MG63 (cell line): ENCODE results near the gene AMIGO1. TPM values are rescaled to one million over a fixed set of nuclear protein-coding genes. Genes with fewer than 3 reads are reported as not detected.

Experiments
- DNase-seq: peaks from one replicate; pipeline ENCODE4 v3.0.0-alpha.2; 2020
- H3K27me3 ChIP-seq: fragments of 250-450 bp; sonication (Bioruptor Pico); 2 replicates; pipeline ENCODE4 v1.5.1; 2020; ENCODE audit warnings: mild to moderate bottlenecking, moderate library complexity
- H3K36me3 ChIP-seq: fragments of 250-450 bp; sonication (Bioruptor Pico); 2 replicates; pipeline ENCODE4 v1.5.1; 2020; ENCODE audit warnings: mild to moderate bottlenecking, moderate library complexity
- H3K4me3 ChIP-seq: fragments of 250-450 bp; sonication (Bioruptor Pico); 2 replicates; pipeline ENCODE4 v1.5.1; 2020; ENCODE audit warnings: mild to moderate bottlenecking, moderate library complexity
- H3K9me3 ChIP-seq: fragments of 250-450 bp; sonication (Bioruptor Pico); 2 replicates; pipeline ENCODE4 v1.5.1; 2020; ENCODE audit warnings: mild to moderate bottlenecking, moderate library complexity
- total RNA-seq: library from RNA; depleted of rRNA; stranded (reverse); fragments of >200 nt; shearing (Covaris generic); gene quantifications from 2 replicates; pipeline ENCODE4 v1.2.3, GENCODE V29; 2014; ENCODE audit warnings: low replicate concordance

AMIGO1 gene
- total RNA-seq, 1 experiment from 2014 or later: 1.3 TPM

- Histone ChIP-seq H3K4me3 (no peak overlapping the region), H3K9me3 (no peaks in the 10 kb centered on the region), H3K36me3 (no peaks in the 10 kb centered on the region), H3K27me3 (peaks cover 4% of the 10 kb centered on the region)
- DNase-seq: no peak
Observed at GRCh38 chr1:109537450-109538178, 28.1 kb upstream of the AMIGO1 start.

- DNase-seq: no peak
- Histone ChIP-seq H3K4me3 (no peak overlapping the region), H3K36me3 (no peaks in the 10 kb centered on the region), H3K9me3 (no peaks in the 10 kb centered on the region), H3K27me3 (no peaks in the 10 kb centered on the region; the same call in 1 of the 2 replicates)
Observed at GRCh38 chr1:109535971-109536491, 26.5 kb upstream of the AMIGO1 start.

- DNase-seq: no peak
- Histone ChIP-seq H3K36me3 (no peaks in the 10 kb centered on the region), H3K4me3 (no peak overlapping the region), H3K9me3 (no peaks in the 10 kb centered on the region), H3K27me3 (no peaks in the 10 kb centered on the region)
Observed at GRCh38 chr1:109535481-109535880, 26.0 kb upstream of the AMIGO1 start.

- Histone ChIP-seq H3K4me3 (no peak overlapping the region), H3K9me3 (no peaks in the 10 kb centered on the region), H3K36me3 (no peaks in the 10 kb centered on the region), H3K27me3 (no peaks in the 10 kb centered on the region)
- DNase-seq: no peak
Observed at GRCh38 chr1:109534307-109534858, 24.9 kb upstream of the AMIGO1 start.

GRCh38 chr1:109532365-109533136, 23.0 kb upstream of the AMIGO1 start:
- H3K36me3 ChIP-seq: no peaks in the 10 kb centered on the region
- no peaks in the 10 kb centered on the region for H3K9me3 ChIP-seq
- no peaks in the 10 kb centered on the region for H3K27me3 ChIP-seq
- H3K4me3 ChIP-seq: no peak overlapping the region
- DNase-seq: peak; percentile 81

GRCh38 chr1:109531826-109532364, 22.4 kb upstream of the AMIGO1 start:
- DNase-seq: no peak
- Histone ChIP-seq H3K9me3 (no peaks in the 10 kb centered on the region), H3K4me3 (no peak overlapping the region), H3K27me3 (no peaks in the 10 kb centered on the region), H3K36me3 (no peaks in the 10 kb centered on the region)

- DNase-seq: no peak
- Histone ChIP-seq H3K36me3 (no peaks in the 10 kb centered on the region), H3K27me3 (no peaks in the 10 kb centered on the region), H3K4me3 (no peak overlapping the region), H3K9me3 (no peaks in the 10 kb centered on the region)
Observed at GRCh38 chr1:109531380-109531779, 21.9 kb upstream of the AMIGO1 start.

GRCh38 chr1:109530457-109531087, 21.0 kb upstream of the AMIGO1 start:
- no peak for DNase-seq
- no peaks in the 10 kb centered on the region for H3K9me3 ChIP-seq
- H3K27me3 ChIP-seq: no peaks in the 10 kb centered on the region
- H3K4me3 ChIP-seq: no peak overlapping the region
- H3K36me3 ChIP-seq: no peaks in the 10 kb centered on the region

- DNase-seq: no peak
Observed at GRCh38 chr1:109529881-109530456, 20.4 kb upstream of the AMIGO1 start.

GRCh38 chr1:109528712-109529111, 19.2 kb upstream of the AMIGO1 start:
- H3K9me3 ChIP-seq: no peaks in the 10 kb centered on the region
- H3K27me3 ChIP-seq: no peaks in the 10 kb centered on the region
- DNase-seq: no peak
- no peaks in the 10 kb centered on the region for H3K36me3 ChIP-seq
- no peak overlapping the region for H3K4me3 ChIP-seq

More at GRCh38 chr1:109529881-109530456, 20.4 kb upstream of the AMIGO1 start:
- Histone ChIP-seq H3K4me3 (no peak overlapping the region), H3K36me3 (no peaks in the 10 kb centered on the region), H3K9me3 (no peaks in the 10 kb centered on the region), H3K27me3 (no peaks in the 10 kb centered on the region)

GRCh38 chr1:109527846-109528695, 18.5 kb upstream of the AMIGO1 start:
- H3K36me3 ChIP-seq: no peaks in the 10 kb centered on the region
- DNase-seq: no peak
- H3K4me3 ChIP-seq: no peak overlapping the region
- no peaks in the 10 kb centered on the region for H3K9me3 ChIP-seq
- peaks cover 1% of the 10 kb centered on the region for H3K27me3 ChIP-seq

- DNase-seq: no peak
- peaks cover 10% of the 10 kb centered on the region for H3K27me3 ChIP-seq
- H3K36me3 ChIP-seq: no peaks in the 10 kb centered on the region
- no peak overlapping the region for H3K4me3 ChIP-seq
- H3K9me3 ChIP-seq: no peaks in the 10 kb centered on the region
Observed at GRCh38 chr1:109527098-109527811, 17.7 kb upstream of the AMIGO1 start.

GRCh38 chr1:109523706-109524105, 14.2 kb upstream of the AMIGO1 start:
- no peak overlapping the region for H3K4me3 ChIP-seq
- H3K27me3 ChIP-seq: peaks cover 18% of the 10 kb centered on the region
- no peak for DNase-seq
- H3K9me3 ChIP-seq: no peaks in the 10 kb centered on the region
- no peaks in the 10 kb centered on the region for H3K36me3 ChIP-seq

GRCh38 chr1:109522026-109522425, 12.5 kb upstream of the AMIGO1 start:
- Histone ChIP-seq H3K27me3 (peaks cover 18% of the 10 kb centered on the region), H3K9me3 (no peaks in the 10 kb centered on the region), H3K36me3 (no peaks in the 10 kb centered on the region), H3K4me3 (no peak overlapping the region)
- DNase-seq: no peak
